Measurements from ENCODE around the gene ST14.

ST14 gene

DNA sequence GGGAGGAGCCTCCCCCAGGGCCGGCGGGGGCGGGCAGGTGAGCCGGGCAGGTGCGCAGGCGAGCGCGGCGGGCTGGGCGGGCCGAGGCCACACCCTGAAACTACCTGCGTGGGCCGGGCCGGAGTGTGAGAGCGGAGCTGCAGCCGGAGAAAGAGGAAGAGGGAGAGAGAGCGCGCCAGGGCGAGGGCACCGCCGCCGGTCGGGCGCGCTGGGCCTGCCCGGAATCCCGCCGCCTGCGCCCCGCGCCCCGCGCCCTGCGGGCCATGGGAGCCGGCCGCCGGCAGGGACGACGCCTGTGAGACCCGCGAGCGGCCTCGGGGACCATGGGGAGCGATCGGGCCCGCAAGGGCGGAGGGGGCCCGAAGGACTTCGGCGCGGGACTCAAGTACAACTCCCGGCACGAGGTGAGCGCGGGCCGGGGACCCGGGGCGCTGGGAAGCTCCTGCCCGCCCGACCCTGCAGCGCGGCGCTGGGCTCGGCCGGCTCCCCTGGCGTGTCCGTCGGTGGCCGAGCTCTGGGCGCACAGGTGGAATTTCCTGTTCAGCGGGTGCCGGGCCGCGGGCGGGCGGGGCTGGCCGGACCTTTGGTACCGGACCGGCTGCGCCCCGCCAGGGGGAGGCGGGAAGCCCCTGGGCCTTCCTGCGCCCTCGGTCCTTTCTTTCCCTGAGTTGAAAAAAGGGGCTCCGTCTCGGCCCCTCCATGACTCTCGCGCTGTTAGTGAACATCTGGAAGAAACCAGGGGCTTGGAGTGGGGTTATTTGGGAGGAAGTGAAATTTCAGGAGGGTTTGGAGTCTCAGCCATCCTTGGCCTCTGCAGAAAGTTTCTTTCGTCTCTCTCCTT is at the start of gene ST14:
ST14 (plus strand) TSS at position 126 of the 841 bp plus-strand sequence; CDS start at position 324, 198 bp downstream.
- peak; percentile 82 for DNase-seq

DNA sequence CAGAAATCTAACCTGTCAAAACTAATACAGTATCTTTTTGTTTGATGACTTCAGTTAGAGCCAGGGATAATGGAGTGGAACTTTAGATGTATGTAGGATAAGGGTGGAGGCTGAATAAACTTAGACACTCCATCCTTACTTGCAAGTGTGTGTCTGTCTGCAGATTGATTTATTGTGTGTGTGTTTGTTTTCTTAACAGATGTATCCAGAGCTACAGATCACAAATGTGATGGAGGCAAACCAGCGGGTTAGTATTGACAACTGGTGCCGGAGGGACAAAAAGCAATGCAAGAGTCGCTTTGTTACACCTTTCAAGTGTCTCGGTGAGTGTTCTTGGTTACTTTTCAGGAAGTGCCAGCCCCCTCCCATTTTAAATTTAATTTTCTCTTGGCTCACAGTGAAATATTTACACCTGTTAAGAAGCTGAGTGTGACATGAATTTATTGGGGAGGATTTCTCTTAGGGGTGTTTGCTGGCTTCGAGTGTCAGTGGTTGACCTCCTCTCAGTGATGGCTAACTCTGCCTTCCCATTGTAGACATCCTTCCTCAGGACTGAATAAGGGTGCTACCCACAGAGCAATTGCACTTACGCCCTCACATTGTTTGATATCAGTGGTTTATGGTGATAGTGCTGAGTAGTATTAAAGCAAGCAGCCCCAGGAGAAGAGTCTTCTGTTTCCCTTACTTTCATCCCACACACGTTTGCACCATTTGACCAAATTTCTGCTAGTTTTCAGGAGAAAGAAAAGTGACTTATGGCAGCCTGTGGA is 49.1 kb upstream of the ST14 start:
- DNase-seq, result no peak

DNA sequence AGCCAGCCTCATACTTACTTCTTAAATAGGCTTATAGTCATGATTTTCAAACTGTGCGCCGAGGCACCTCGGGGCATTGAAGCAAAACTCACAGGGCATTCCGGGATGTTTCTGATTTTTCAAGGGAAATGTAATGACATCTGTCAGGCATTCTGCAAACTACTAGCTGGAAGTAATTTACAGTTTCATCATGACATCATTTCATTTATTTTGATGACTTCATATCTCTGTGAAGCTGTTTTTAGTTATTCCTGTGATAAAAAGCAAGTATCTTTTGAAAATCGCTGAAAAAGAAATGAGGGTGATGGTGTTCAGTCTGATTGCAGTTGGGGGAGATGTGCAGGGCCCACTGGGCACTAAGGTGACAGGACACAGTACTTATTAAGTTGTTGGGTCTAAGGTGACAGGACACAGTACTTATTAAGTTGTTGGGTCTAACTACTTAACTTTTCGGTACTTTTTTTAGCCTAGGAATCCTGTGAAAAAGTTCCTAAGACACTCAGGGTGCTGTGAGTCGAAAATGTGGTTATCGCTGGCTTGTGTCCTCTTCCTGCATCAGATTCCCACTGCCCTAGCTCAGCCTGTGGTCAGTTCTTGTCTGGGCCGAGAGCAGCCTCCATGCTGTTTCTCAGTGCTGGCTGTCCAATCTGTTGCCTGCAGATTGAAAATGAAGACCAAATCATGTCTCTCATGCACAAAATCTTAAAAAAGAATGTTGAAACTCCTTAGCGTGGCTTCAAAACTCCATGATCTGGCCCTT is 47.3 kb upstream of the ST14 start:
- DNase-seq, result no peak

DNA sequence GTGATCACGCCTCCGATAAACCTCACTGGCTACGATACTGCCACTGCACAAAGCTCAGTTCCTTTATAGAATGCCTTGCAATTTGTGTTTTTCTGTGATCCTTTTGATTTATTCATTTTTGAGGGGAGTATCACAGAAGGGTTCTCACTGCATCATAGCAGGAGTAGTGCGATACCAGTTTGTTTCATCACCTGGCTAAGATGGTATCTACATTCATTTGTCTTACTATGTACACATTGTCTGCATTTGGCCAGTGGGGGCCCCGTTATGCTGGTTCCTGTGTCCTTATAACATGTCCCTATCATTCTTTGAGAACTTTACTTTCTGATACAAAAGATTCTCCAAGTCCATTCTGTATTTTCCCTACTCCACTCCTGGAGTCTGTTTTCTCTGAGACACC is 45.3 kb upstream of the ST14 start:
- no peak for DNase-seq

GRCh38 chr11:130114726-130115125 is 44.9 kb upstream of the ST14 start:
- DNase-seq, result no peak

- no peak for DNase-seq
Measured at GRCh38 chr11:130115218-130115617, 44.4 kb upstream of the ST14 start.

GRCh38 chr11:130118165-130118564 is 41.4 kb upstream of the ST14 start:
- no peak for DNase-seq

DNA sequence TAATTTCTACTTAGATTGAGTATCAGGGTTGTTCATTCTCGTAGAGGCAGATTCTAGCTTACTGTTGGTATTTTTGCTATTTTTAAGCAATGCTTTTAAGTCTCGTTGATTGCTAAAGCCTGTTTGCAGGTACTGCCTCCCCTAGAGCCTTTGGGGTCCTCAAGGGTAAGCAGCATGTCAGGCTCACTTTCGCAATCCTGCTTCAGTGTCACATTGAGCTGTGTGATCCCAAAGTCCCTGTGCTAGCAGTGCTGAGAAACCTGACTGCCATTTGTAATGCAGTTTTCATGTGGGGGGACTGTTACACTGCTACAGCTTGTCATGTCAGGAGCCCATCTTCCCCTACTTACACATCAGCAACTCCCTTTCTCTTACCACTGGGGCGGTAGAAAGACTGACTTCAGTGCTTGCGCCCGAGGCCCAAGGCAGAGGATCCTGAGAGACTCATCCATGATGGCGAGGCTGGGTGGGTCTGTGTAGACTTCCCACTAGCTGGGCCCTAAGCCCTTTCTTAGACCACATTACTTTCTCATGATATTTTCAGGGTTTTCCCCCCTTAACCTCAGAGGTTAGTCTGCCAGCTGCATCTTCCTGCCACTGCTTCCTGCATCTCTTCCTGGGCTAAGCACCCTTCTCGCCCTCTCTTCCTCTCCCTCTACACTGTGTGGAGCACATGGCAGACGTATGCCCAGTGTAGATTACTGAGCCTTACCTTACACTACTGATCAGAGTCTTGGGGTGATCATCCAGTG is 40.8 kb upstream of the ST14 start:
- DNase-seq, result no peak

GRCh38 chr11:130120045-130120444 is 39.5 kb upstream of the ST14 start:
- no peak for DNase-seq

- DNase-seq, result no peak
Measured at GRCh38 chr11:130121445-130121978, 38.1 kb upstream of the ST14 start.

- no peak for DNase-seq
Measured at GRCh38 chr11:130122141-130122575, 37.4 kb upstream of the ST14 start.

- DNase-seq, result no peak
Measured at GRCh38 chr11:130123414-130124040, 36.1 kb upstream of the ST14 start.

DNA sequence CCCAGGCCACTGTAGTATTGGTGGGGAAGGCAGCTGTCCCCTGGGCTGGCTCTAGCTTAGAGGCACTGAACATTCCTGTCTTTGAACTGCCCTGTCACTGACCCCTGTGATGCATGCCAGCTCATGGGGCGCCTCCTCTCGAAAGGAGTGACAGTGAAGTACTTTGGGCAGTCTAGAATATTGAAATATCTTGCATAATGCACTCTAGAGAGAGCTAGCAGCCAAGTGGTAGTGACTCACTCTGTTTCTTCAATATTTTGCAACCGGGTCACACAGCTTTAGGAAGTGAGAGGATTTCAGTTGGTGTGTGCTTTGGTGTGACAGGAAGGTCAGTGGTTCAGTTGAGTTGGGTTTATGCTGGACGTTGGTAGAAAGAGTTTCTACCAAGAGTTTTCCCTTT is 35.5 kb upstream of the ST14 start:
- DNase-seq, result no peak

DNA sequence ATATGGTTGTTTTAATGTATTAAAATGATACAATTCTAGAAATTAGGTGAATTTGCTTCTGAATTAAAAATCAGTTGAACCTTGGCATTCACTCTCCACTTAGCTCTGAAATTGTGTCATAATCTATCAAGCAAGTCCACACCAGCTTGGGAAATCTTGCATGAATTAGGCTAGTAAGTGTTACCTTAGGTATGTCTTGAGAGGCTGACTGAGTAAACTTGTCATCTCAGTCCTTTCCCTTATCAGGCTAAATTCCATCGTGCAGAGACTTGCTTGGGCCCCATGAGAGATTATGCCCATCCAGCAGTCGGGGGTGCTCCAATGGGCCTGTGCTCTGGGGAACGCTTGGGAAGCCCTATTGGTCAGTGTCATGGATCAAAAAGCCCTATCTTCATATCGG is 33.9 kb upstream of the ST14 start:
- DNase-seq, result no peak

- DNase-seq, result no peak
Measured at GRCh38 chr11:130126516-130126915, 33.1 kb upstream of the ST14 start.

- no peak for DNase-seq
Measured at GRCh38 chr11:130127509-130127908, 32.1 kb upstream of the ST14 start.

DNA sequence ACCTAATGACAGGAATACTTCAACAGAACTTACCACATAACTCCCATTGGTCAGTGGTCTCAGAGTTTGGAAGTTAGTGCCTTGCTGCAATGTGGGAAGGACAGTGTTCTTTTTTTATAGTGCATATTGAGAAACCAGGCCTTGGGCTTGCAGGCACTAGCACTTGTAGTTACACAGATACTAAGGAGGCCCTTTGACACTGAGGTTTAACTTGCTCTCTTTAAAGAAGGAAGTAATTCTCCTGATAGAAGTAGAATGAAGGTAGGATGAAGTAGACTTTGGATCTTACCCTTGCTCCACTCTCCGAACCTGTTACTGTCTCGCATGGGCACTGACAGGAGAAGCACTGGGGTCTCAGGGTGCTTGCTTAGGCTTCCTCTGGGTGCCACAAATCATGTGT is 31.0 kb upstream of the ST14 start:
- no peak for DNase-seq

DNA sequence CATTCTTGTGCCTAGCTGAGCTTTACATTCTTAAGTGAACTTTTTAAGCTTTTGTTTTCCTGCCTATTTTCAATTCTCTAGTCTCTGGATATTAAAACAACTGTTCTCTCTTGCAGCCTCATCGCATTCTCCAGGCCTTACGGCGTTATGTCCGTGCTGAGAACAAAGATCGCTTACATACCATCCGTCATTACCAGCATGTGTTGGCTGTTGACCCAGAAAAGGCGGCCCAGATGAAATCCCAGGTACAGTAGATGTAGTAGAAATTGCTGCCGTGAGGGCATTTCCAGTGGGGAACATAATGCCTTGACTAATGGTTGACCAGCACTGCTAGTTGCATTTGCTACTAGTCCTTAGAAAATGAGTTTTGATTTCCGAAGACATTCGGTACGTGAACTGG is 29.7 kb upstream of the ST14 start:
- no peak for DNase-seq

GRCh38 chr11:130131961-130132850 is 27.4 kb upstream of the ST14 start:
- peak; percentile 26 for DNase-seq

GRCh38 chr11:130133716-130134115 is 25.9 kb upstream of the ST14 start:
- no peak for DNase-seq

- no peak for DNase-seq
Measured at GRCh38 chr11:130136107-130136506, 23.5 kb upstream of the ST14 start.
